Vagina (tissue), 2 donors: ENCODE measurements around the gene SNED1.

Source experiments
- CTCF ChIP-seq, 3 experiments: fragments of 450-650 bp in 2 of 3; fragments of 200-600 bp in 1 of 3; sonication (generic) in 1 of 3; IDR thresholded peaks; one replicate each; pipeline ENCODE4 v1.5.1; 2017 to 2019; ENCODE audit warnings: antibody characterized with exemption in 3 of 3, mild to moderate bottlenecking in 2 of 3, moderate library complexity in 2 of 3
- POLR2A ChIP-seq, 2 donors: fragments of 450-650 bp; IDR thresholded peaks; one replicate each; pipeline ENCODE4 v1.6.1; 2017; ENCODE audit warnings: antibody characterized with exemption in 2 of 2, mild to moderate bottlenecking in 2 of 2, moderate library complexity in 2 of 2
- POLR2AphosphoS5 ChIP-seq, 2 donors: sonication (generic); formaldehyde crosslinking; IDR thresholded peaks; one replicate each; pipeline ENCODE4 v1.9.0; 2017; ENCODE audit warnings: antibody characterized with exemption in 2 of 2, mild to moderate bottlenecking in 2 of 2, low read depth in 1 of 2; ENCODE audit not compliant: insufficient read depth in 1 of 2

GRCh38 chr2:240983996-240984498 is 14.4 kb upstream of the SNED1 start:
- TF ChIP-seq CTCF (IDR thresholded peaks at IDR 0.05) (no peak), POLR2AphosphoS5 (IDR thresholded peaks at IDR 0.05; ENCODE audit: insufficient read depth in 1 of 2, low read depth in 1 of 2) (no peak), POLR2A (IDR thresholded peaks at IDR 0.05) (no peak)
